Measurements from ENCODE around the gene UBE2D3.
"Not testable (repeated sequence)": the region's sequence is repeated elsewhere in the genome, so short reads cannot be mapped to it uniquely, and the experiment has no call there.

UBE2D3 gene

GRCh38 chr4:102825261-102826091, 1.9 kb downstream of the UBE2D3 start:
- TF ChIP-seq, protein P1, sequence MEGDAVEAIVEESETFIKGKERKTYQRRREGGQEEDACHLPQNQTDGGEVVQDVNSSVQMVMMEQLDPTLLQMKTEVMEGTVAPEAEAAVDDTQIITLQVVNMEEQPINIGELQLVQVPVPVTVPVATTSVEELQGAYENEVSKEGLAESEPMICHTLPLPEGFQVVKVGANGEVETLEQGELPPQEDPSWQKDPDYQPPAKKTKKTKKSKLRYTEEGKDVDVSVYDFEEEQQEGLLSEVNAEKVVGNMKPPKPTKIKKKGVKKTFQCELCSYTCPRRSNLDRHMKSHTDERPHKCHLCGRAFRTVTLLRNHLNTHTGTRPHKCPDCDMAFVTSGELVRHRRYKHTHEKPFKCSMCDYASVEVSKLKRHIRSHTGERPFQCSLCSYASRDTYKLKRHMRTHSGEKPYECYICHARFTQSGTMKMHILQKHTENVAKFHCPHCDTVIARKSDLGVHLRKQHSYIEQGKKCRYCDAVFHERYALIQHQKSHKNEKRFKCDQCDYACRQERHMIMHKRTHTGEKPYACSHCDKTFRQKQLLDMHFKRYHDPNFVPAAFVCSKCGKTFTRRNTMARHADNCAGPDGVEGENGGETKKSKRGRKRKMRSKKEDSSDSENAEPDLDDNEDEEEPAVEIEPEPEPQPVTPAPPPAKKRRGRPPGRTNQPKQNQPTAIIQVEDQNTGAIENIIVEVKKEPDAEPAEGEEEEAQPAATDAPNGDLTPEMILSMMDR (conservative IDR thresholded peaks at IDR 0.05; ENCODE audit: low read depth) = no peak
- ChIA-PET POLR2A (ENCODE audit: low non-redundant PET) (no interaction called here), CTCF (interaction anchor here (1.1 kb wide), 1 partner anchor 205 kb away, joined by 4 read pairs; no protein-coding TSS in a partner anchor)
- peak overlapping the region; percentile 99 for H3K27ac ChIP-seq
- DNase-seq (ENCODE audit: low spot score) = peak; percentile 37

- H3K27ac ChIP-seq = no peak overlapping the region
- CTCF ChIA-PET = interaction anchor here (1.1 kb wide), 1 partner anchor 204 kb away, joined by 4 read pairs; no protein-coding TSS in a partner anchor
Measured at GRCh38 chr4:102824398-102824797, 3.0 kb downstream of the UBE2D3 start.

DNA sequence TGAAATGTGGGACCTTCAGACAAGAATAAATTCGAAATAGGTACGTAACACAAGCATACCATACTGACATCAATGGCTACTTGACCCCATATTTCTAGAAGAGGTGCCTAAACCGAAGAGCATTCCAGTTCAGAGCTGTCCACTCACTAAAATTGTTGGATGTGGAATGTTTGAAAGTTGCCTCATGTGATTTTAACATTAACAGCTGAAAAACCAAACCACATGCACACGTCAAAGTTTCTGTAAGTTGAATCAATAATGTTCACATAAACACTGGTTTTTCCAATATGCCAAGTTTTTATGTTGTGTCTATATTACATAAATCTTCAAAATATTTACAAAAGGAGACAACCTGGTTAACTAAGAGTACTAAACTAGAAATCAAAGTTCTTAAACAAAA, 3.5 kb downstream of the UBE2D3 start:
- no peak for DNase-seq (ENCODE audit: low spot score)
- ChIA-PET CTCF (interaction anchor here (0.8 kb wide), 1 partner anchor 10 kb away, joined by 7 read pairs; no protein-coding TSS in a partner anchor), POLR2A (ENCODE audit: low non-redundant PET) (no interaction called here)
- TF ChIP-seq, protein P1 (conservative IDR thresholded peaks at IDR 0.05; ENCODE audit: low read depth) = no peak
- H3K27ac ChIP-seq = no peak overlapping the region

More at GRCh38 chr4:102824398-102824797, 3.0 kb downstream of the UBE2D3 start:
- TF ChIP-seq, protein P1 (conservative IDR thresholded peaks at IDR 0.05; ENCODE audit: low read depth) = no peak
- POLR2A ChIA-PET (ENCODE audit: low non-redundant PET) = no interaction called here
- no peak for DNase-seq (ENCODE audit: low spot score)

DNA sequence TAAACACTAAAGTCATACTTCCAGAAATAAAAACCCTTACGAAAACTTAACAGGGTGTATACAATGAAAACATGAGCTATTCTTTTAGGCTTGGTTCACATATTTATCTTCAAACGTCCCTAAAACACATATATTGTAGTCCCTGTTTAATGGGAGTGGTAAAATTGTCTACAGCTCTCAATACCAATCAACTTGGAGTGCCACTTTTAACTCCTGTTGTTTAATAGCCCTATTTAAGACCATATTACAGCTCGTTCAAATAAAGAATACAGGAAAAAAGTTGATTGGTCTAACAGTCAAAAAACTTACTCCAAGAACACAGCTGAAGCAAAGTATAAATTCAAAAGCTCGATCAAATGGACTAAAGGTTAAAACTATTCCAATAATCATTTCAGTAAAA, 3.9 kb downstream of the UBE2D3 start:
- ChIA-PET POLR2A (ENCODE audit: low non-redundant PET) (no interaction called here), CTCF (interaction anchor here (0.8 kb wide), 1 partner anchor 9 kb away, joined by 7 read pairs; no protein-coding TSS in a partner anchor)
- DNase-seq (ENCODE audit: low spot score) = no peak
- no peak overlapping the region for H3K27ac ChIP-seq
- TF ChIP-seq, protein P1 (conservative IDR thresholded peaks at IDR 0.05; ENCODE audit: low read depth) = no peak

GRCh38 chr4:102819588-102820365, 7.6 kb downstream of the UBE2D3 start:
- CTCF ChIA-PET = no interaction called here
- no peak for DNase-seq (ENCODE audit: low spot score)
- H3K27ac ChIP-seq = no peak overlapping the region
- POLR2A ChIA-PET (ENCODE audit: low non-redundant PET) = no interaction called here
- TF ChIP-seq, protein P1 (conservative IDR thresholded peaks at IDR 0.05; ENCODE audit: low read depth) = no peak

- POLR2A ChIA-PET (ENCODE audit: low non-redundant PET); DNase-seq (ENCODE audit: low spot score); CTCF ChIA-PET: not testable (repeated sequence)
- H3K27ac ChIP-seq = peak overlapping the region; percentile 55
Measured at GRCh38 chr4:102819100-102819499, 8.3 kb downstream of the UBE2D3 start.
